Activated B cell treated with CpG ODN at 0.5 μM for 24 hours (primary cell): Measurements from ENCODE around the gene UQCR11. TPM values are rescaled to one million over a fixed set of nuclear protein-coding genes. Genes with fewer than 3 reads are reported as not detected.

Experiments
- ATAC-seq: fragments of 200-7000 bp; cut with Tn5 transposase; one replicate; pipeline ENCODE4 v1.10.0; 2021; ENCODE audit warnings: low read depth, mild to moderate bottlenecking, moderate library complexity
- CTCF ChIA-PET: fragments of 350-600 bp; sonication (Branson Sonifier 250); formaldehyde crosslinking; loops from one replicate; lab custom pipeline; 2021; ENCODE audit warnings: antibody characterized with exemption; lab: Charles Lee
- POLR2A ChIA-PET: fragments of 350-600 bp; sonication (Branson Sonifier 250); formaldehyde crosslinking; loops from one replicate; lab custom pipeline; 2021; ENCODE audit warnings: antibody characterized with exemption; lab: Charles Lee
- DNase-seq: peaks from one replicate; pipeline ENCODE4 v3.0.0; 2022
- H3K27ac Mint-ChIP-seq: one replicate; pipeline ENCODE4 v1.8.0; 2020; ENCODE audit warnings: mixed read lengths
- H3K27me3 Mint-ChIP-seq: one replicate; pipeline ENCODE4 v1.8.0; 2021; ENCODE audit warnings: mixed read lengths
- H3K36me3 Mint-ChIP-seq: one replicate; pipeline ENCODE4 v1.8.0; 2021; ENCODE audit warnings: low read depth, mixed read lengths
- H3K4me1 Mint-ChIP-seq: one replicate; pipeline ENCODE4 v1.8.0; 2021; ENCODE audit warnings: mixed read lengths
- H3K4me3 Mint-ChIP-seq: one replicate; pipeline ENCODE4 v1.8.0; 2020; ENCODE audit warnings: mild to moderate bottlenecking, mixed read lengths
- H3K9me3 Mint-ChIP-seq: one replicate; pipeline ENCODE4 v1.8.0; 2020; ENCODE audit warnings: mixed read lengths
- intact Hi-C: fragments of 100-400 bp; cut with micrococcal nuclease; formaldehyde crosslinking; loops from one replicate; pipeline ENCODE4 v1.15.1; 2024
- total RNA-seq: library from RNA; stranded (reverse); gene quantifications from 2 replicates; pipeline ENCODE4 v1.2.3, GENCODE V29; 2022
- TF ChIP-seq, protein P1 (sequence below): fragments of 200-600 bp; IDR thresholded peaks from one replicate; pipeline ENCODE4 v1.8.0; 2022; ENCODE audit warnings: antibody characterized with exemption, mild to moderate bottlenecking

Gene UQCR11
- total RNA-seq, 1 donor from 2014 or later: 117 TPM

DNA sequence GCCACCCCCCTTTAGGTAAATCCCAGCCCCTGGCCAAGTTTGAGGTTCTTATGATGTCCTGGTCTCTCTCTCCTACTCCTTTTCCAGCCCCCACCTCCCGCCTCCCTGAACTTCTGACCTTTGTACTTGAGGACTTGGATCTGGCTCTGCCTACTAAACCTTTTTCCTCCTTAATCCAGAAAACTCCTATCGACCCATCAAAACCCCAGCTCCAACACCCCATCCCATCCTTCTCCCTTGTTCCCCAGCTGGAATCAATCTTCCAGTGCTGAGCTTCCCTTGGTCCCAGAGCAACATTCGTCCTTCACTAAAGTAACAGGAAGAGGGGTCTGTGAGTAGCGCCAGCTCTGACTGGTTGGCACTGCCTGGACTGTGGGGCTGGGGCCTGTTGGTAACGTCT lies 17.3 kb upstream of the UQCR11 start:
- Mint-ChIP-seq H3K4me3 (no peak overlapping the region), H3K4me1 (peaks cover 21% of the 10 kb centered on the region), H3K27ac (peak overlapping the region; percentile 18), H3K27me3 (no peaks in the 10 kb centered on the region), H3K9me3 (no peaks in the 10 kb centered on the region), H3K36me3 (peaks cover 53% of the 10 kb centered on the region)
- ChIA-PET CTCF (no interaction called here), POLR2A (interaction anchor here (0.5 kb wide), 1 partner anchor 89 kb away, joined by 4 read pairs; no protein-coding TSS in a partner anchor)
- DNase-seq: no peak
- intact Hi-C loops: no loop called here
- no peak for ATAC-seq
- TF ChIP-seq, protein P1, sequence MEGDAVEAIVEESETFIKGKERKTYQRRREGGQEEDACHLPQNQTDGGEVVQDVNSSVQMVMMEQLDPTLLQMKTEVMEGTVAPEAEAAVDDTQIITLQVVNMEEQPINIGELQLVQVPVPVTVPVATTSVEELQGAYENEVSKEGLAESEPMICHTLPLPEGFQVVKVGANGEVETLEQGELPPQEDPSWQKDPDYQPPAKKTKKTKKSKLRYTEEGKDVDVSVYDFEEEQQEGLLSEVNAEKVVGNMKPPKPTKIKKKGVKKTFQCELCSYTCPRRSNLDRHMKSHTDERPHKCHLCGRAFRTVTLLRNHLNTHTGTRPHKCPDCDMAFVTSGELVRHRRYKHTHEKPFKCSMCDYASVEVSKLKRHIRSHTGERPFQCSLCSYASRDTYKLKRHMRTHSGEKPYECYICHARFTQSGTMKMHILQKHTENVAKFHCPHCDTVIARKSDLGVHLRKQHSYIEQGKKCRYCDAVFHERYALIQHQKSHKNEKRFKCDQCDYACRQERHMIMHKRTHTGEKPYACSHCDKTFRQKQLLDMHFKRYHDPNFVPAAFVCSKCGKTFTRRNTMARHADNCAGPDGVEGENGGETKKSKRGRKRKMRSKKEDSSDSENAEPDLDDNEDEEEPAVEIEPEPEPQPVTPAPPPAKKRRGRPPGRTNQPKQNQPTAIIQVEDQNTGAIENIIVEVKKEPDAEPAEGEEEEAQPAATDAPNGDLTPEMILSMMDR: no peak

DNA sequence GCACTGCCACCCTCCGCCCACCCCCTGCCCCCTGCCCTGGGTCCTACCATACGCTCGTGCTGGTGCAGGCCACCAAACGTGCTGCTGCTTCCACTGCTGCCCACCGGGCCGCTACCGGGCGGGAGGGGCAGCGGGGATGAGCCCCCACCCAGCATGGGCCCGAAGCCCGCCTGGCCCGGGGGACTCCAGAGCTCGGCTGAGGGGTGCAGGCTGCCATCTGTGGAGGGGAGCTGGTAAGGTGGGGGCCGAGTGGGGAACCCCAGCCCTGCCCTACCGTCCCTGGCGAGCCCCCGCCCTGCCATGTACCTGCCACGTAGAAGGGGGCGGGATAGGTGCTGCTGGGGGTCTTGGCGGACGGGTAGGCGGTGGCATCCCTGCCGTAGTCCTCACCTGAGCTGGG lies 16.7 kb upstream of the UQCR11 start:
- ChIA-PET POLR2A (interaction anchor here (0.5 to 1.4 kb wide), 2 partner anchors 29 to 90 kb away, joined by 3 to 4 read pairs; no protein-coding TSS in a partner anchor), CTCF (no interaction called here)
- Mint-ChIP-seq H3K27ac (no peak overlapping the region), H3K36me3 (peaks cover 55% of the 10 kb centered on the region), H3K9me3 (no peaks in the 10 kb centered on the region), H3K4me1 (peaks cover 26% of the 10 kb centered on the region), H3K27me3 (no peaks in the 10 kb centered on the region), H3K4me3 (no peak overlapping the region)
- intact Hi-C loops: no loop called here
- no peak for ATAC-seq
- TF ChIP-seq, protein P1: no peak
- DNase-seq: no peak

DNA sequence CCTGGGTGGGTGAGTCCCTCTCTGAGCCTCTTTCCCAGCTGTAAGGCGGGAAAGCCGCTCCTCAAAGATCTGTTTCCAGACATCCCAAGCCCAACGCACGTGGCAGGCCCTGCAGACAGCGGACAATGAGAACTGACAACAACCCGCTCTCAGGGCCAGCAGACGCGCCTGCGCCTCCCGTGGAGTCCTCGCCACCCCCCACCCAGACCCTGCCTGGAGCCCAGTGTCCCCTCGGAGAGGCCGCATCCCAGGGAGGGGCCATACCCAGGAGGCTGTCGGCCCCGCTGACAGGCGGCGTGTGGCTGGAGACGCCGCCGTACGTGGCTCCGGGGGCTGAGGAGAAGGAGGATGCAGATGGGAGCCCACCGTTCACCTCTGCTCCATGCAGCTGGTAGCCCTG lies 16.3 kb upstream of the UQCR11 start:
- TF ChIP-seq, protein P1: no peak
- no peaks in the 10 kb centered on the region for H3K9me3 Mint-ChIP-seq
- H3K27me3 Mint-ChIP-seq: no peaks in the 10 kb centered on the region
- H3K36me3 Mint-ChIP-seq: peaks cover 57% of the 10 kb centered on the region
- peaks cover 31% of the 10 kb centered on the region for H3K4me1 Mint-ChIP-seq
- POLR2A ChIA-PET: interaction anchor here (1.4 kb wide), 1 partner anchor 29 kb away, joined by 3 read pairs; no protein-coding TSS in a partner anchor
- CTCF ChIA-PET: no interaction called here
- intact Hi-C loops: no loop called here
- no peak overlapping the region for H3K4me3 Mint-ChIP-seq
- ATAC-seq (no peak), DNase-seq (no peak)
- no peak overlapping the region for H3K27ac Mint-ChIP-seq

DNA sequence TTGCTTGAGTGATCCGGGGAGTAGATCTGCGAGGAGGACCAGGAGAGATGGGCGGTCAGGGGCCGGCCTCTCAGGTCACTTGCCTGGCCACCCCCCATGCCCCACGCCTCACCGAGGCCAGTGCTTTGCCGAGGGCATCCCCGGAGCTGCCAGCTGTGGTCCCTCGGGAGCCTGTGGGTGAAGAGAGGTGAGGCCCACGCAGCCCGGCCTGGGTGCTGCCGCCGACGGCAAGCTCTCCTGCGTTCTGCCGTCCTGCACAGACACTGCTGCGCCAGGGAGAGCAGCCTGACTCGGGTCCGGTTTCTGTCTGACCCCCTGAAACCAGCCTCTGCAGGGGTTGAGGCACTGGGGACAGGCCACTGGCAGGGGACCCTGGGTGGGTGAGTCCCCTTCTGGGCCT lies 15.8 kb upstream of the UQCR11 start:
- H3K4me1 Mint-ChIP-seq: peaks cover 33% of the 10 kb centered on the region
- ChIA-PET CTCF (no interaction called here), POLR2A (interaction anchor here (1.4 kb wide), 1 partner anchor 30 kb away, joined by 3 read pairs; no protein-coding TSS in a partner anchor)
- no peaks in the 10 kb centered on the region for H3K27me3 Mint-ChIP-seq
- H3K27ac Mint-ChIP-seq: peak overlapping the region; percentile 53
- TF ChIP-seq, protein P1: no peak
- no peak overlapping the region for H3K4me3 Mint-ChIP-seq
- peaks cover 59% of the 10 kb centered on the region for H3K36me3 Mint-ChIP-seq
- intact Hi-C loops: no loop called here
- ATAC-seq: peak; percentile 28
- no peaks in the 10 kb centered on the region for H3K9me3 Mint-ChIP-seq
- DNase-seq: no peak

DNA sequence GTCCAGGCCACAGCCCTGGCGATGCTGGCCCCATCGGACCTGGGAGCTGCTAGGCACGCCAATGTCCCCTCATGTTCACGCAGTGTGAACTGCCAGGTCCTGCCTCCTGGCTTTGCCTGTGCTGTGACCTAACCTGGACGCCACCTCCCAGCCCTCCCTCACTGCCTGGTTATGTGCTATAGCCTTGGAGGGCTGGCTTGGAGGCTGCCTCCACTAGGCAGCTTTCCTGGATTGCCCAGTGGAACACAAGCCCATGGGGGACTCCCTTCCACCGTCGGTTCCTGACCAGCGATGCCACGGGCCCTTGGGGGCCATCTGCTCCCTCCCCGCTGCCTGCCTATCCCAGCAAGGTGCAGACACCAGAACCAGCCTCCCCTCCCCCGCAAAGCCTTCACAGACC lies 15.2 kb upstream of the UQCR11 start:
- Mint-ChIP-seq H3K4me3 (no peak overlapping the region), H3K27me3 (no peaks in the 10 kb centered on the region), H3K27ac (no peak overlapping the region), H3K36me3 (peaks cover 60% of the 10 kb centered on the region), H3K4me1 (peaks cover 35% of the 10 kb centered on the region), H3K9me3 (no peaks in the 10 kb centered on the region)
- ChIA-PET CTCF (interaction anchor here (1.1 kb wide), 1 partner anchor 52 kb away, joined by 3 read pairs; no protein-coding TSS in a partner anchor), POLR2A (interaction anchor here (1.4 kb wide), 1 partner anchor 30 kb away, joined by 3 read pairs; no protein-coding TSS in a partner anchor)
- TF ChIP-seq, protein P1: no peak
- ATAC-seq (no peak), DNase-seq (no peak)
- intact Hi-C loops: no loop called here
